Endothelial cell of umbilical vein (primary cell): ENCODE measurements around the gene TACR1. TPM values are rescaled to one million over a fixed set of nuclear protein-coding genes. Genes with fewer than 3 reads are reported as not detected.

Source experiments
- BruUV-seq: library from RNA; stranded (reverse); fragments of 400-500 nt; replicated peaks from 2 replicates; lab custom pipeline; 2021; lab: Mats Ljungman, UMichigan
- CTCF ChIA-PET: fragments of 300-600, 350-600 bp; sonication (Branson Sonifier 250); formaldehyde crosslinking; loops from one replicate; lab custom pipeline; 2021; ENCODE audit warnings: antibody characterized with exemption, inconsistent platforms; lab: Charles Lee
- POLR2A ChIA-PET: fragments of 300-600, 350-600 bp; sonication (Branson Sonifier 250); formaldehyde crosslinking; loops from one replicate; lab custom pipeline; 2021; ENCODE audit warnings: antibody characterized with exemption, inconsistent platforms; lab: Charles Lee
- DNase-seq: peaks from one replicate; pipeline ENCODE4 v3.0.0-alpha.2; 2011; ENCODE audit warnings: low read depth, low spot score
- FAIRE-seq: peaks from 2 replicates; lab custom pipeline; 2011; peaks lifted over from hg19 to GRCh38; lab: Jason Lieb, UNC
- H2AFZ ChIP-seq: 2 replicates; pipeline ENCODE4 v1.6.0; 2012; ENCODE audit warnings: low read depth, low read length, control low read depth, inconsistent platforms
- H3K27ac ChIP-seq: 2 replicates; pipeline ENCODE4 v1.5.1; 2011; ENCODE audit warnings: low read depth, mild to moderate bottlenecking, control low read depth, low read length, moderate library complexity; ENCODE audit not compliant: insufficient read depth
- H3K27me3 ChIP-seq, 2 experiments: 2 replicates each; pipeline versions ENCODE4 v1.6.0 to v1.6.1; 2011; ENCODE audit warnings: low read length in 2 of 2, mixed read lengths in 1 of 2; ENCODE audit not compliant: control insufficient read depth in 2 of 2, insufficient read depth in 2 of 2
- H3K36me3 ChIP-seq, 2 experiments: 2 replicates in 1 of 2; 3 replicates in 1 of 2; pipeline ENCODE4 v1.5.1; 2011; ENCODE audit warnings: low read length in 2 of 2, mild to moderate bottlenecking in 1 of 2, moderate library complexity in 1 of 2; ENCODE audit not compliant: control insufficient read depth in 2 of 2, insufficient read depth in 2 of 2; ENCODE audit errors: extremely low read depth in 1 of 2
- H3K4me1 ChIP-seq: 3 replicates; pipeline ENCODE4 v1.5.1; 2011; ENCODE audit warnings: mild to moderate bottlenecking, low read length; ENCODE audit not compliant: control insufficient read depth, insufficient read depth; ENCODE audit errors: extremely low read depth
- H3K4me2 ChIP-seq: 2 replicates; pipeline ENCODE4 v1.6.1; 2011; ENCODE audit warnings: low read length, control low read depth, mixed read lengths; ENCODE audit not compliant: insufficient read depth
- H3K4me3 ChIP-seq, 3 experiments: fragments of 200-600 bp in 1 of 3; sonication (generic), shearing (Covaris generic) in 1 of 3; replicated peaks in 1 of 3; 2 replicates each; pipeline ENCODE4 v1.5.1; 2011 to 2016; ENCODE audit warnings: control low read depth in 3 of 3, low read length in 3 of 3, mild to moderate bottlenecking in 2 of 3, inconsistent platforms in 1 of 3, low read depth in 1 of 3, moderate library complexity in 1 of 3; ENCODE audit not compliant: insufficient read depth in 1 of 3
- H3K79me2 ChIP-seq: 2 replicates; pipeline ENCODE4 v1.6.0; 2012; ENCODE audit warnings: low read length, inconsistent platforms; ENCODE audit not compliant: control insufficient read depth, insufficient read depth
- H3K9ac ChIP-seq: replicated peaks from 2 replicates; pipeline ENCODE3; 2011; ENCODE audit warnings: low read length, control low read depth; ENCODE audit not compliant: insufficient read depth; ENCODE audit errors: extremely low read depth
- H3K9me1 ChIP-seq: replicated peaks from 3 replicates; pipeline ENCODE4 v1.6.0; 2011; ENCODE audit warnings: mild to moderate bottlenecking, low read length; ENCODE audit not compliant: control insufficient read depth, insufficient read depth; ENCODE audit errors: extremely low read depth
- H3K9me3 ChIP-seq: replicated peaks from 2 replicates; pipeline ENCODE4 v1.5.1; 2012; ENCODE audit warnings: low read length, inconsistent platforms; ENCODE audit not compliant: control insufficient read depth, insufficient read depth
- H4K20me1 ChIP-seq: replicated peaks from 2 replicates; pipeline ENCODE3; 2011; ENCODE audit warnings: mild to moderate bottlenecking, low read length; ENCODE audit not compliant: control insufficient read depth, insufficient read depth; ENCODE audit errors: extremely low read depth
- CTCF ChIP-seq, 2 donors: IDR thresholded peaks; 1 replicate in 1 of 2; 2 replicates in 1 of 2; pipeline ENCODE4 v1.5.1; 2011; ENCODE audit warnings: low read length in 2 of 2, mild to moderate bottlenecking in 2 of 2, moderate library complexity in 2 of 2, control low read depth in 1 of 2, inconsistent platforms in 1 of 2, low read depth in 1 of 2; ENCODE audit not compliant: insufficient read depth in 1 of 2; ENCODE audit errors: extremely low read depth in 1 of 2
- EZH2 ChIP-seq: IDR thresholded peaks from 2 replicates; pipeline ENCODE4 v1.6.1; 2012; ENCODE audit warnings: borderline replicate concordance, low read depth, mild to moderate bottlenecking, moderate library complexity, low read length, inconsistent platforms; ENCODE audit not compliant: severe bottlenecking
- FOS ChIP-seq: IDR thresholded peaks from 2 replicates; pipeline ENCODE4 v1.6.1; 2011; ENCODE audit warnings: mild to moderate bottlenecking, low read length, moderate library complexity, borderline replicate concordance; ENCODE audit not compliant: insufficient read depth
- GATA2 ChIP-seq: IDR thresholded peaks from 2 replicates; pipeline ENCODE4 v1.7.0; 2011; ENCODE audit warnings: low read depth, mild to moderate bottlenecking, moderate library complexity, mixed read lengths, low read length; ENCODE audit not compliant: insufficient read length, insufficient read depth
- JUN ChIP-seq: IDR thresholded peaks from 2 replicates; pipeline ENCODE4 v1.6.1; 2011; ENCODE audit warnings: borderline replicate concordance, low read depth; ENCODE audit not compliant: insufficient read length, insufficient read depth
- MAX ChIP-seq: IDR thresholded peaks from 2 replicates; pipeline ENCODE4 v1.6.1; 2011; ENCODE audit not compliant: insufficient read depth, insufficient read length
- MYC ChIP-seq: IDR thresholded peaks from one replicate; pipeline ENCODE4 v1.6.1; 2011; ENCODE audit warnings: mild to moderate bottlenecking, low read depth, low read length
- POLR2A ChIP-seq: IDR thresholded peaks from 2 replicates; pipeline ENCODE4 v1.6.1; 2012; ENCODE audit warnings: low read depth, mild to moderate bottlenecking, control low read depth, low read length
- POLR2AphosphoS5 ChIP-seq: IDR thresholded peaks from 2 replicates; pipeline ENCODE4 v1.6.1; 2012; ENCODE audit warnings: low read depth, mild to moderate bottlenecking, control low read depth, low read length, moderate library complexity; ENCODE audit not compliant: insufficient read depth
- dilution Hi-C: fragments of 300-500 bp; cut with MboI; formaldehyde crosslinking; loops from one replicate; pipeline ENCODE4 v1.15.0; 2019; ENCODE audit warnings: low sequenced_read_pairs; ENCODE audit not compliant: extremely low pct_ligation_motif_present
- intact Hi-C: fragments of 100-400 bp; cut with micrococcal nuclease; formaldehyde crosslinking; loops from one replicate; pipeline ENCODE4 v1.10.0; 2022
- polyA plus RNA-seq, 4 experiments: library from polyadenylated mRNA; depleted of rRNA in 3 of 4; stranded (reverse) in 3 of 4; unstranded in 1 of 4; fragments of >200 nt; gene quantifications; 2 replicates each; pipeline versions ENCODE4 v1.2.1 to v1.2.3, GENCODE V29; 2011 to 2012; ENCODE audit warnings: missing spikeins in 1 of 4
- total RNA-seq: library from RNA; stranded (reverse); gene quantifications from 2 replicates; pipeline ENCODE4 v1.2.3, GENCODE V29; 2021

TACR1 gene
- total and polyA plus RNA-seq, 2 donors (not counting 3 experiments of a cell fraction or from before 2014, with no cell fraction given), result not detected

GRCh38 chr2:75023666-75024455, 175.5 kb downstream of the TACR1 start:
- H3K4me1 ChIP-seq, result no peaks in the 10 kb centered on the region
- FAIRE-seq, result no peak
- H3K27me3 ChIP-seq, result no peaks in the 10 kb centered on the region
- H3K4me3 ChIP-seq, result no peak overlapping the region
- H3K27ac ChIP-seq, result no peak overlapping the region
- DNase-seq, result no peak
- H3K36me3 ChIP-seq, result no peaks in the 10 kb centered on the region
- no peaks in the 10 kb centered on the region for H3K79me2 ChIP-seq
- H3K9me3 ChIP-seq, result no peaks in the 10 kb centered on the region
- dilution Hi-C loops (no loop called here), intact Hi-C loops (no loop called here)
- no peak overlapping the region for H2AFZ ChIP-seq
- H4K20me1 ChIP-seq, result no peaks in the 10 kb centered on the region
- no peak overlapping the region for H3K9ac ChIP-seq
- TF ChIP-seq MYC (no peak), JUN (no peak), FOS (no peak), POLR2AphosphoS5 (no peak), EZH2 (no peak), MAX (no peak), POLR2A (no peak), GATA2 (no peak), CTCF (IDR thresholded peaks at IDR 0.05; ENCODE audit: extremely low read depth in 1 of 2, insufficient read depth in 1 of 2, low read depth in 1 of 2, low read length in 2 of 2) (no peak)
- no peaks in the 10 kb centered on the region for H3K9me1 ChIP-seq
- CTCF ChIA-PET, result no interaction called here
- BruUV-seq, result no TSS peak
- H3K4me2 ChIP-seq, result no peak overlapping the region
- POLR2A ChIA-PET, result no interaction called here
